Stimulated activated CD4-positive, alpha-beta T cell treated with anti-CD3 and anti-CD28 coated beads, Interleukin-2, amount 100 ng/mL, for 4 hours (primary cell): ENCODE results near the gene USP33.
"Not testable (repeated sequence)": the region's sequence is repeated elsewhere in the genome, so short reads cannot be mapped to it uniquely, and the experiment has no call there.

Experiments used
- DNase-seq: peaks from one replicate; pipeline ENCODE4 v3.0.0-alpha.2; 2020; ENCODE audit warnings: low read depth

The USP33 gene

GRCh38 chr1:77671836-77672235, 87.8 kb downstream of the USP33 start:
- DNase-seq: no peak

- no peak for DNase-seq
These were observed 89.3 kb downstream of the USP33 start for GRCh38 chr1:77670330-77670729.

- DNase-seq: no peak
These were observed 90.7 kb downstream of the USP33 start for GRCh38 chr1:77668924-77669449.

GRCh38 chr1:77664939-77665516, 94.6 kb downstream of the USP33 start:
- no peak for DNase-seq

- no peak for DNase-seq
These were observed 98.0 kb downstream of the USP33 start for GRCh38 chr1:77661696-77662095.

GRCh38 chr1:77659879-77660593, 99.6 kb downstream of the USP33 start:
- no peak for DNase-seq

- DNase-seq: no peak
These were observed 101.4 kb downstream of the USP33 start for GRCh38 chr1:77658271-77658670.

GRCh38 chr1:77655431-77655974, 104.1 kb downstream of the USP33 start:
- DNase-seq: no peak

- no peak for DNase-seq
These were observed 106.6 kb downstream of the USP33 start for GRCh38 chr1:77652970-77653516.

- no peak for DNase-seq
These were observed 107.4 kb downstream of the USP33 start for GRCh38 chr1:77652268-77652667.

GRCh38 chr1:77649127-77649526, 110.5 kb downstream of the USP33 start:
- no peak for DNase-seq

- DNase-seq: not testable (repeated sequence)
These were observed 113.4 kb downstream of the USP33 start for GRCh38 chr1:77646224-77646623.
